ENCODE results near the gene ACOT11. TPM values are rescaled to one million over a fixed set of nuclear protein-coding genes. Genes with fewer than 3 reads are reported as not detected.

Gene ACOT11
- total RNA-seq, 1 experiment from 2014 or later, result 1.3 TPM

DNA sequence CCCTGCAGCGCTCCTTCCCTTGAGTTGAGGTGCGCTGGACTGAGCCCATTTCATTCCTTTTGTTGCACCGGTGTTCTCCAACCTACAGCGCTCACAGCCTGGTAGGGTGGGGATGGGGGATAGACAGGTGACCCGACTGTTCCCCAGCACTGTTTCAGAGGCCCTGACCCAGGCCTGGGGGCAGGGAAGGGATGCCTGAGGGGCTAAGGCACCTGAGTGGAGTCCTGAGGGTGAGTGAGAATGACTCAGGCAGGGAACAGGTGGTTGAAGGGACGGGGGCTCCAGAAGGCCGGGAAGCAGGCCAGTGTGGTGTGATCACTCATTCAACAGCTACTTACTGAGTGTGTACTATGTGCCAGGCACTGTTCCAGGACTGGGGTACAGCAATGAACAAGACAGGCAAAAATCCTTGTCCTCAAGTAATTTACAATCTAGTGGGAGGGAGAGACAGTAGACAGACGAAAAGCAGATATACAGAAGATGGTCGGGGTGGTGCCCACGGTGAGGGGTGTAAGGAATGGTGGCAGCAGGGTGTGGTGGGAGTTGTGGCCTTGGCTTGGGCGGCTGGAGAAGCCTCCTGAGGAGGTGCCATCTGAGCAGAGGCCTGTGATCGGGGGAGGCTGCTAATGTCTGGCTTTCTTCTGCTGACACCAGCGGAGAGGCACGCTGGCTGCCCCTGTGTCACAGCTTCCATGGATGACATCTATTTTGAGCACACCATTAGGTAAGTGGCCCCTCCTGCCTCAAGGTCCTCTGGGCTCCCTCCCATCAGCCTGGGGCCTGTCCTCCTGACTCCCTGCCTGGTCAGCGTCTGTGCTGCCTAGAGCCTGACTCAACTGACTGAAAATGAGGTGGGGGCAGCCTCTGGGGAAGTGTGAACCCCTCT, 37.4 kb downstream of the ACOT11 start:
- no peak for DNase-seq (ENCODE audit: low read depth)

GRCh38 chr1:54588377-54588776, 40.3 kb downstream of the ACOT11 start:
- DNase-seq (ENCODE audit: low read depth), result no peak

GRCh38 chr1:54591127-54591756, 43.2 kb downstream of the ACOT11 start:
- no peak for DNase-seq (ENCODE audit: low read depth)

- DNase-seq (ENCODE audit: low read depth), result no peak
Observed at GRCh38 chr1:54593571-54594160, 45.6 kb downstream of the ACOT11 start.

GRCh38 chr1:54594463-54594862, 46.4 kb downstream of the ACOT11 start:
- DNase-seq (ENCODE audit: low read depth), result no peak

GRCh38 chr1:54595956-54596498, 48.0 kb downstream of the ACOT11 start:
- DNase-seq (ENCODE audit: low read depth), result no peak

DNA sequence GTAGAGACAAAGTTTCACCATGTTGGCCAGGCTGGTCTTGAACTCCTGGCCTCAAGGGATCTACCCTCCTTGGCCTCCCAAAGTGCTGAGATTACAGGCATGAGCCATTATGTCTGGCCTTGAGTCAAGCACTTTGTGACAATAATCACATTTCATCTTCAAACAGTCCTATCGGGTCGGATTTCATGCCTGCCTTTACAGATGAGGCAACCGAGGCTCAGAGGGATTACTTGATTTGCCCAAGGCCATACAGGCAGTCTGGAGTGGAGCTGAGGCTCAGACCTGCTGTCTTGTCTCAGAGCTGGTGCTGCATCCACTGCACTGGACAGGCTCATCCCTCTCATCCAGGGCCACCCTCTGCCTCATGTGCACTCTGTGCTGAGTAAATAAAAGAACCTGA, 48.7 kb downstream of the ACOT11 start:
- no peak for DNase-seq (ENCODE audit: low read depth)

GRCh38 chr1:54597455-54598030, 49.5 kb downstream of the ACOT11 start:
- no peak for DNase-seq (ENCODE audit: low read depth)

- DNase-seq (ENCODE audit: low read depth), result no peak
Observed at GRCh38 chr1:54599211-54599823, 51.3 kb downstream of the ACOT11 start.

GRCh38 chr1:54600947-54601721, 53.1 kb downstream of the ACOT11 start:
- DNase-seq (ENCODE audit: low read depth), result no peak

DNA sequence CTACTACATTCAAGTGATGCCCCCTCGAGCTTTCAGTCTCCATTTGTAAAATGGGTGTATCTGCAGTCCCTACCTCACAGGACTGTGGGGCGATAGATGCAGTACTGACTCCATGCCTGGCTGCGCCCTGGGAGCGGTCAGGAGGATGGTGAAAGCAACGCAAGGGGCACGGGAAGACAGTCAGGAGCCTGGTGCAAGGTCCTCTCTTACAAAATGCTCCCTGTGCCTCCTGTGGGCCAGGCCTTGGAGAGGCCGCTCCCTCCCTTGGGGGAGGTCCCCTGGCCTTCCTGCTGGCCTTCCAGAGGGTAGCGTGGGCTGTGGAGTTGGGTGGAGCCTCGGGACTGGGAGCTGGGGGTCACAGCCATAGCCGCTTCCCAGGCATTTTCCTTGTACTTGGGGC, 53.7 kb downstream of the ACOT11 start:
- no peak for DNase-seq (ENCODE audit: low read depth)

DNA sequence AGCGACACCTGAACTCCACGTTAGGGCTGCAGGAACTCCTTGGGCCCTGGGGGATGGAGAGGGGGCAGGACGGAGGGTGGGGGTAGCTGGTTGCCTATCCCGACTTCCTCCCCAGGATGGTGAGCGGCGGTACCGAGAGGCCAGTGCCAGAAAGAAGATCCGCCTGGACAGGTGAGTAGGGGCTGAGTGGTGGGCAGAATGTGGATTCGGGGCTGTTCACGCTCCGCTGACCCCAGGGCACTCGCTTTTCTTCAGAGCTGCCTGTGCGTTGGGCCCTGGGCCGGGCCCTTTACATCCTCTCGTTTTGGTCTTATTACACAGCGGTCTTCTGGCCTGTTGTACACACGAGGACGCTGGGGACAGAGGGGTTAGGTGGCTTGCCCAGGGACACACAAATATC, 54.5 kb downstream of the ACOT11 start:
- DNase-seq (ENCODE audit: low read depth), result no peak

DNA sequence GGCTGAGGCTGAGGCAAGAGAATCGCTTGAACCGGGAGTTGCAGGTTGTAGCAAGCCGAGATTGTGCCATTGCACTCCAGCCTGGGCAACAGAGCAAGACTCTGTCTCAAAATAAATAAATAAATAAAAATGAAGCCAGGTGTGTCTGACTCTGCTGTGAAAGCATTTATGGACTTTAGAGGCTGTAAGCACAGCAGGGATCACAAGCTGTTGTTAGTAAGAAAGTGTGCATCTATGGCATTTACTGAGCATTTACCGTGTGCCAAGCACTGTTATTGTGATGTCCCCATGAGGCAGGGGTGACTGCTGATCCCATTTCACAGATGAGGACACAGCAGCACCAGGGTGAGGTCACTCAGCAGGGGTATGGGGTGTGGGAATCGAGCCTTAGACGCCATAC, 55.2 kb downstream of the ACOT11 start:
- no peak for DNase-seq (ENCODE audit: low read depth)

- DNase-seq (ENCODE audit: low read depth), result no peak
Observed at GRCh38 chr1:54604051-54604450, 56.0 kb downstream of the ACOT11 start.

GRCh38 chr1:54604572-54605370, 56.7 kb downstream of the ACOT11 start:
- DNase-seq (ENCODE audit: low read depth), result peak; percentile 51

DNA sequence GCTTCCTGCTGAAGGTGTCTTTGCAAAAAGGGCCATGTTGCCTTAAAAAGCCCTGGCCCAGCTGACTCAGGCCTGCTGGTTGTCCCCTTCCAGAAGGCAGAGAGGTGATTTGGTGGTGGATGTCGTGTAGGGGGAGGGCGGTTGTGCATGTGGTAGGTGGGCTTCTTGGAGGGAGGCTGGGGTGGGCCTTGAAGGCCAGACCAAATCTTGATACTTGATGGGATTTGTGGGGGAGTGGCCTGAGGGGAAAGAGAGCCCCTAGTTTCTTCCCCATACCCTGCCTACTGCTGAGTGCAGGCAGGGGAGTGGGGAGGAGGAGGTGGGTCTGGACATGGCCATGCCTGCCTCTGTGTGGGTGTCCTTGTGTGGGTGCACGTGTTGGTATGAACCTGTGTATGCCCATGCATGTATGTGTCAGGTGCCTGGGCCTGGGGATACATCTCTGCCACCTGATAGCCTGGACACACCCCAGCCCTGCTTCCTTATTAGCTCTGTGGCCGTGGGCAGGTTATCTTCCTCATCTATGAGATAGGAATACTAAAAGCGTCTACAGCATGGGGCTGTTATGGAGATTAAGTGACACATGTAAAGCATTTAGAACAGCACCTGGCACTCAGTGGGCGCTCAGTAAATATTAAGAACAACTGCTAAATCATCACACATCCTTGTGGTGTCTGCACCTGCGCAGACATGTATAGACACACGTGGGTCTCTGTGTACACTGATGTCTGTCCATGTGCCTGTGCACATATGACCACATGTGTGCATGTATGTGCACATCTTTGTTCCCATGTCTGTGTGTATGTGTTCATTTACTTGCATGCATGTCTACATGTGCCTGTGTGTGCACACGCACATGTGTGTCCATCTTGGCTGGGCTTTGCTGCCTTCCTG, 58.3 kb downstream of the ACOT11 start:
- no peak for DNase-seq (ENCODE audit: low read depth)

GRCh38 chr1:54606990-54607325, 58.9 kb downstream of the ACOT11 start:
- no peak for DNase-seq (ENCODE audit: low read depth)

- no peak for DNase-seq (ENCODE audit: low read depth)
Observed at GRCh38 chr1:54607821-54608565, 60.0 kb downstream of the ACOT11 start.
